ENCODE measurements around the gene SLC16A13. TPM values are rescaled to one million over a fixed set of nuclear protein-coding genes. Genes with fewer than 3 reads are reported as not detected.

SLC16A13 gene
- total and polyA plus RNA-seq, 5 donors from 2014 or later, result 1.1 to 3.8 (median 1.6) TPM

DNA sequence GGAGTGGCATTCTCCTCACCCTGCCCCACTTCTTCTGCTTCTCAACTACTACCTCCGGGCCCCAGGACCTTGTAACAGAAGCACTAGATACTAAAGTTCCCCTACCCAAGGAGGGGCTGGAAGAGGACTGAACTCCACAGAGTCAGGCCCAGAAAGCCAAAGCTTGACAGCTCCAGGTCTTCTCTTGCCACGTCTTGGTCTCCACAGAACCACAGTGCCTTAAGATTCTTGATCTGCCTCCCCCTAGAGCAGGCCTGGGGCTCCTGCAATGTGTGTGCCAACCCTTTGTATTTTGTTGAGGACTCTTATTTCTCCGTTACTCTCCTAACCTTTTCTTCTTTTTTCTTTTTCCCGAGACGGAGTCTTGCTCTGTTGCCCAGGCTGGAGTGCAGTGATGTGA lies 4.0 kb downstream of the SLC16A13 start:
- Histone ChIP-seq H3K27me3 (ENCODE audit: control insufficient read depth, insufficient read depth, low read length) (no peaks in the 10 kb centered on the region), H3K27ac (ENCODE audit: insufficient read depth, low read length, poor library complexity, severe bottlenecking) (no peak overlapping the region), H3K36me3 (ENCODE audit: control insufficient read depth, insufficient read depth, low read length) (no peaks in the 10 kb centered on the region), H3K9me3 (ENCODE audit: control insufficient read depth in 2 of 2, low read length in 2 of 2) (no peaks in the 10 kb centered on the region), H3K4me1 (ENCODE audit: control insufficient read depth, insufficient read depth, low read length, poor library complexity, severe bottlenecking) (peaks cover 48% of the 10 kb centered on the region), H3K4me3 (ENCODE audit: low read depth, low read length) (no peak overlapping the region)
- no peaks in the 10 kb centered on the region for H3K9me3 Mint-ChIP-seq
- peak overlapping the region in 2 of 3 donors; percentile 37 to 74 for H3K27ac Mint-ChIP-seq
- no peaks in the 10 kb centered on the region for H3K36me3 Mint-ChIP-seq
- H3K27me3 Mint-ChIP-seq, result peaks cover 23% of the 10 kb centered on the region
- H3K4me1 Mint-ChIP-seq, result peaks cover 0 to 65% (median 25%) of the 10 kb centered on the region in 4 donors
- peak overlapping the region in 3 of 4 donors; percentile 7 to 96 (median 69) for H3K4me3 Mint-ChIP-seq
- no peak for ATAC-seq (ENCODE audit: low read depth in 2 of 2)
- DNase-seq, result no peak

DNA sequence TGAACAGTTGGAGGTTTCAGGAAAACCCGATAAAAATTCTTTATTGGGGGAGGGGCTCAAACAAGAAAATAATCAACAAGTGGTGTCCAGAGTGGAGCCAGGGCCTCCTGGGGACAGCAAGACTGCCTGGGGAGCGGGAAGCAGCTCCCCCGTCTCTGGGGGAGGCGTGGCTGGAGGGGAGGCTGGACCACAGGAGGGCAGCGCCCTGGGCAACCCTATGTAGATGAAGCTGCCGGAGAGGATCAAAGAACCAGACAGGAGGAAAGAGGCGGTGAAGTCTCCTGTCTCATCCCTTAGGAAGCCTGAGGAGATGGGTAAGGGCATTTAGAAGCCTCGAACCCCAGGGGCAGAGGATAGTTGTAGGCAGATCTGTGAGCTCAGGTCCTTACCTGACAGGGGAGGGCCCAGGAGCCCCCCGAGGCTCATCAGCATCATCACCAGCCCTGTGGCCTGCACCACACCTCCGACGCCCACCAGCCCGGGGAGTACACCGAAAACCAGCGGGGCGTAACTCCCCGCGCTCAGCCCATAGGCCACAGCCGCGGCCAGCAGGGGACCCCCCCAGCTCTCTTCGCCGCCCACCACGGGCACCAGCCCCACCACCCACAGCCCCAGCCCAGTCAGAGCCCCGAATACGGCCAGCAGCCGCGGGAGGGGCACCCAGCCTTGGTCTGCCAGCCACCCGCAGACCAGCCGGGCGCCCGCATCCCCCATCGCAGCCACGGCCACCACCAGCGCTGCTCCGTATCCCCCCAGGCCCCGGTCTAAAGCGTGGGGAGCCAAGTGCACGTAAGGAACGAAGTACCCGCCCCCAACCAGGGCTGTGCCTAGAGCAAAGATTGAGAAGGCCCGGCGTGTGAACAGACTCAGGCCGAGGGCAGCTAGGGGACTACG lies 6.0 kb downstream of the SLC16A13 start:
- H3K27ac Mint-ChIP-seq, result peak overlapping the region; percentile 81 to 95 (median 91)
- H3K27ac ChIP-seq (ENCODE audit: insufficient read depth, low read length, poor library complexity, severe bottlenecking), result peak overlapping the region; percentile 55

DNA sequence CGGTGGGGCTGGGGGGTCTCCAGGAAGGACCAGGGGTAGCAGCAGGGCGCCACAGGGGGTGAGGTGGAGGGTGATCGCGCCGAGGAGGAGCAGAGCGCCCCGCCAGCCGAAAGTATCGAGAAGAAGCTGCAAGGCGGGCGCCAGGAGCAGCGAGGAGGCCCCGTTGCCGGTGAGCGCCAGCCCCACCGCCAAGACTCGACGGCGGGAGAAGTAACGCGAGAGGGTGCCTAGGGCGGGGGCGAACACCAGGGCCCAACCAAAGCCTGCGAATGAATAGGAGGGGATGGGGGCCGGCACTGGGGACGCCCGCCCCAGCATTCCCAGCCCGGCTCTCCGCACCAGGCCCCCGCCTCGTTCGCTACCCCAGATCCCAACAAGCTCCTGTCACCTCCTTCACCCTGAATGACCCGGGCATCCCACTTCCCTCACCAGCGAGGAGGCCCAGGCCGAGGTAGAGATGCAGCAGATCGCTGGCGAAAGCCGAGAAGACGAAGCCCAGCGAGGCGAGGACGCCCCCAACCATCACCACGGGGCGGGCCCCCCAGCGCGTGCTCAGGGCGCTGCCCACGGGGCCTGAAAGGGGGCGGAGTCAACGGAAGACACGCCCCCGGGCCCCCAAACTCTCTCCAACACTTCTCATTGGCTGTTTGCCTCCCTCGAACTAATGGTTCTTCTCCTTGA lies 6.8 kb downstream of the SLC16A13 start:
- H3K27me3 ChIP-seq (ENCODE audit: control insufficient read depth, insufficient read depth, low read length), result no peaks in the 10 kb centered on the region
- Mint-ChIP-seq H3K27me3 (peaks cover 32% of the 10 kb centered on the region), H3K27ac (peak overlapping the region; percentile 81 to 95 (median 91)), H3K36me3 (no peaks in the 10 kb centered on the region), H3K4me3 (peak overlapping the region; percentile 69 to 92 (median 84)), H3K4me1 (peaks cover 12 to 65% (median 27%) of the 10 kb centered on the region in 4 donors), H3K9me3 (no peaks in the 10 kb centered on the region)
- peak overlapping the region; percentile 60 for H3K27ac ChIP-seq (ENCODE audit: insufficient read depth, low read length, poor library complexity, severe bottlenecking)
- peaks cover 48% of the 10 kb centered on the region for H3K4me1 ChIP-seq (ENCODE audit: control insufficient read depth, insufficient read depth, low read length, poor library complexity, severe bottlenecking)
- no peaks in the 10 kb centered on the region for H3K36me3 ChIP-seq (ENCODE audit: control insufficient read depth, insufficient read depth, low read length)
- H3K9me3 ChIP-seq (ENCODE audit: control insufficient read depth in 2 of 2, low read length in 2 of 2), result no peaks in the 10 kb centered on the region
- DNase-seq (peak in 2 of 3 donors; percentile 46 to 50), ATAC-seq (ENCODE audit: low read depth in 2 of 2) (peak; percentile 10 to 15)
- no peak overlapping the region for H3K4me3 ChIP-seq (ENCODE audit: low read depth, low read length)

More for the DNA sequence above, 6.0 kb downstream of the SLC16A13 start:
- H3K4me3 ChIP-seq (ENCODE audit: low read depth, low read length), result no peak overlapping the region
- no peaks in the 10 kb centered on the region for H3K36me3 ChIP-seq (ENCODE audit: control insufficient read depth, insufficient read depth, low read length)
- Mint-ChIP-seq H3K9me3 (no peaks in the 10 kb centered on the region), H3K27me3 (peaks cover 32% of the 10 kb centered on the region), H3K4me1 (peaks cover 8 to 63% (median 22%) of the 10 kb centered on the region in 4 donors), H3K36me3 (no peaks in the 10 kb centered on the region), H3K4me3 (peak overlapping the region; percentile 69 to 92 (median 84))
- H3K27me3 ChIP-seq (ENCODE audit: control insufficient read depth, insufficient read depth, low read length), result no peaks in the 10 kb centered on the region
- ATAC-seq (ENCODE audit: low read depth in 2 of 2) (peak in 1 of 2 donors; percentile 8), DNase-seq (no peak)
- no peaks in the 10 kb centered on the region for H3K9me3 ChIP-seq (ENCODE audit: control insufficient read depth in 2 of 2, low read length in 2 of 2)
- H3K4me1 ChIP-seq (ENCODE audit: control insufficient read depth, insufficient read depth, low read length, poor library complexity, severe bottlenecking), result peaks cover 44% of the 10 kb centered on the region

DNA sequence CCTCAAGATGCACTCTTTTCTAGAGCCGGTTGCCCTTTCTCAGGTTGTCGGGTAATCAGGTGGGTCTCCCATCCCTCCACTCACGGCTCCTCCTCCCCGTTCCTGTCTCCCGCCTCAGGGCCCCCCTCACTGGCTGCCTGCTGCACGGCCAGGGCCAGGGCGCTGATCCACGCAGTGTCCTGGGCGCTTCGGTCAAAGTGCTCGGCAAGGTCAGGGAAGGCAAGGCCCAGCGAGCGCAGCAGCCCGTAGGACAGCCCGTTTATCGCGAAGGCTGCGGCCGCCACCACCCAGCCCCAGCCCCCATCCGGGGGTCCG lies 7.3 kb downstream of the SLC16A13 start:
- Mint-ChIP-seq H3K27me3 (peaks cover 32% of the 10 kb centered on the region), H3K4me3 (peak overlapping the region in 3 of 4 donors; percentile 69 to 87 (median 80)), H3K27ac (peak overlapping the region in 1 of 3 donors; percentile 46), H3K36me3 (no peaks in the 10 kb centered on the region), H3K4me1 (peaks cover 12 to 60% (median 28%) of the 10 kb centered on the region in 4 donors), H3K9me3 (no peaks in the 10 kb centered on the region)
- no peaks in the 10 kb centered on the region for H3K36me3 ChIP-seq (ENCODE audit: control insufficient read depth, insufficient read depth, low read length)
- H3K27ac ChIP-seq (ENCODE audit: insufficient read depth, low read length, poor library complexity, severe bottlenecking), result peak overlapping the region; percentile 33
- peaks cover 51% of the 10 kb centered on the region for H3K4me1 ChIP-seq (ENCODE audit: control insufficient read depth, insufficient read depth, low read length, poor library complexity, severe bottlenecking)
- DNase-seq (no peak), ATAC-seq (ENCODE audit: low read depth in 2 of 2) (no peak)
- no peaks in the 10 kb centered on the region for H3K9me3 ChIP-seq (ENCODE audit: control insufficient read depth in 2 of 2, low read length in 2 of 2)
- no peaks in the 10 kb centered on the region for H3K27me3 ChIP-seq (ENCODE audit: control insufficient read depth, insufficient read depth, low read length)
- H3K4me3 ChIP-seq (ENCODE audit: low read depth, low read length), result no peak overlapping the region

DNA sequence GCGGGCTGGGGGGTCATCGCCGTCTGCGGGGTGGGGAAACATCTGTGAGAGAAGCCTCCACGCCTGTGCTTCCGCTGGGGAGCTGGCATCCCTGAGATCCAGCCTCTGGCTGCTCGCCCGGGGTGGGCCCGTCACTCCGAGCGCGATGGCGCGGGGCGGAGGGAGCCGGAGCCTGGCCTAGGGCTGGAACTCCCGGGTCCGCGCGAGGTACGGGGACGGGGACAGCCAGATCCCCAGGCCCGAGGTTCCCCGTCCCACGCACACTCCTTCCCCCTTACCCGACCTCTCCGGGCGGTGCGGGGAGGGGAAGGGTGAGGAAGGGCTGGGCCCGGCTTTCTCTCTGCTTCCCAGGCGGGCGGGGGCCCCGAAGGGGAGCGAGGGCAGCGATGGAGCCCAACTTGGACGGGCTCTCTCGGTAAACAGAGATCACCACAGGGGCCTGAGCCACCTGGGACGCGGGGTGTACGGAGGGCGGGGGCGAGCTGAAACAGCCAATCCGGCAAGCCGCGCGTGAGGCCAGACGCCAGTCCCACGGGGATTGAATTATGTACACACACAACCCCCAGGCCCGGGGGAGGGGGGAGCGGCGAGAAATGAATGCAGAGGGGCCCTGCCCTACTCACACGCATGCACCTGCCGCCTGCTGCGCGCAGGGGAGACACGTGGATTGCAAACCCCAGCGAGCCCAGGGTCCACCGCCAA lies 7.8 kb downstream of the SLC16A13 start, which contains the start of gene SLC16A11:
Gene SLC16A11 (minus strand): TSS at position 596 of the 702 bp plus-strand sequence. CDS start 579 bp downstream, at position 17.
- DNase-seq (no peak), ATAC-seq (ENCODE audit: low read depth in 2 of 2) (no peak)
- Mint-ChIP-seq H3K4me3 (peak within 1 kb of the TSS; percentile 77 to 87 (median 80)), H3K36me3 (no peaks in the 10 kb centered on the region), H3K9me3 (no peaks in the 10 kb centered on the region), H3K27me3 (peaks cover 32% of the 10 kb centered on the region), H3K27ac (peak within 1 kb of the TSS in 2 of 3 donors; percentile 26 to 46), H3K4me1 (peaks cover 12 to 55% (median 25%) of the 10 kb centered on the region in 4 donors)
- H3K4me1 ChIP-seq (ENCODE audit: control insufficient read depth, insufficient read depth, low read length, poor library complexity, severe bottlenecking), result peaks cover 48% of the 10 kb centered on the region
- no peaks in the 10 kb centered on the region for H3K27me3 ChIP-seq (ENCODE audit: control insufficient read depth, insufficient read depth, low read length)
- peak within 1 kb of the TSS; percentile 60 for H3K27ac ChIP-seq (ENCODE audit: insufficient read depth, low read length, poor library complexity, severe bottlenecking)
- no peak within 1 kb of the TSS for H3K4me3 ChIP-seq (ENCODE audit: low read depth, low read length)
- H3K36me3 ChIP-seq (ENCODE audit: control insufficient read depth, insufficient read depth, low read length), result no peaks in the 10 kb centered on the region
- no peaks in the 10 kb centered on the region for H3K9me3 ChIP-seq (ENCODE audit: control insufficient read depth in 2 of 2, low read length in 2 of 2)

DNA sequence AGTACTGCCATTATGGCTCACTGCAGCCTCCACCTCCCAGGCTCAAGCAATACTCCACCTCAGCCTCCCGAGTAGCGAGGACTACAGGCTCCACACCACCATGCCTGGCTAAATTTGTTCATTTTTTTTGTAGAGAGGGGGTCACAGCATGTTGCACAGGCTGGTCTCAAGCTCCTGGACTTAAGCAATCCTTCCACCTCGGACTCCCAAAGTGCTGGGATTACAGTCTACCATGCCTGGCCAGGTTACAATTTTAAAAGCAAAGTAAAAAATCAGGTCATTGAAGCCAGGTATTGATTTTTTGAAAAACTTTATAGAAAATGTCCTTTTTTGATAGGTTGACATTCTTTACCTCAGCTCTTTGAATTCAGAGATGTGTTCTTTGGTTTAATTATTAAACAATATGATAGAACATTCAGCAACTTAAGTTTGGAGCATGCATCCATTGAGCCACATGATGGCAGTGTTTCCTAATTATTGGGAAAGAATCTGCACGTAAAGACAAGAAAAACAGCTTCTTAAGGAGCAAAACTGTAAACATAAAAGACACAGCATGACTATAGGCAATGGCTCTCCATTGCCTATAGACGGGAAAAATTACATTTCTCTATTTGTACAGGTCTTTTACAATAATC lies 9.8 kb downstream of the SLC16A13 start:
- Histone ChIP-seq H3K9me3 (ENCODE audit: control insufficient read depth in 2 of 2, low read length in 2 of 2) (no peaks in the 10 kb centered on the region), H3K27me3 (ENCODE audit: control insufficient read depth, insufficient read depth, low read length) (no peaks in the 10 kb centered on the region), H3K36me3 (ENCODE audit: control insufficient read depth, insufficient read depth, low read length) (no peaks in the 10 kb centered on the region), H3K4me1 (ENCODE audit: control insufficient read depth, insufficient read depth, low read length, poor library complexity, severe bottlenecking) (peaks cover 46% of the 10 kb centered on the region), H3K4me3 (ENCODE audit: low read depth, low read length) (peak overlapping the region; percentile 91), H3K27ac (ENCODE audit: insufficient read depth, low read length, poor library complexity, severe bottlenecking) (peak overlapping the region; percentile 80)
- ATAC-seq (ENCODE audit: low read depth in 2 of 2), result peak; percentile 52 to 53
- Mint-ChIP-seq H3K27ac (peak overlapping the region; percentile 91 to 94 (median 93)), H3K27me3 (peaks cover 27% of the 10 kb centered on the region), H3K4me1 (peaks cover 12 to 47% (median 22%) of the 10 kb centered on the region in 4 donors), H3K4me3 (peak overlapping the region; percentile 55 to 93 (median 84)), H3K9me3 (no peaks in the 10 kb centered on the region), H3K36me3 (no peaks in the 10 kb centered on the region)
- peak; percentile 36 to 90 (median 78) for DNase-seq
